ENCODE data around the gene TNFRSF14.

The TNFRSF14 gene

DNA sequence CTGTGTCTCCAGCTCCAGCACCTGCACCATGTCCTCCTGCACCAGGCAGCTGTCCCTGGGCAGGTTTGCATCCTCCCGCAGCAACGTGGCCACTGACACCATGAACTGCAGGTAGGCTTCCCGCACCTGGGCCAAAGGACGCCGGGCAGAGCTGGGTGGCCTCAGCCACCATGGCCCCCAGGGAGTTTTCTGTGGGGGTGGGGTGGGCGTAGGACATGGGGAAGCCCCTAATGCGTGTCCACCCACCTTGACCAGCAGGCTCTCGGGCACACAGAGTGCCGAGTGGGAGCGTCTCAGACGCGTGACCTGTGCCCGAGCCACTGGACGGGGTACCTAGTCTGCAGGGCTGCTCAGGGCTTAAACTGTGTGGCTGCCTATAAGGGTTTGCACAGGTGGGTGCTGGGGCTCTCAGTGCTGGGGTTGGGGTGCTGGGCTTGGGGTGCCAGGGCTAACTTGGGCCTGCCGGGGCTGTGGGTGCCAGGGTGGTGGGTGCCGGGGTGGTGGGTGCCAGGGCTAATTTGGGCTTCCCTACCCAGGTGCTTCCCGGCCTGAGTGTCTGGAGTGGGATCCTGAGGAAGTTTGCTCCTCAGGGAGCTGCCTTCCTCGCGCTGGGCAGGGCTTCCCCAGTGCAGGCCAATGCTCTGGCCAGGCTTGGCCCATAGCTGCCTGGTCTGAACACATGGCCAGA is 48.1 kb downstream of the TNFRSF14 start:
- DNase-seq = no peak

DNA sequence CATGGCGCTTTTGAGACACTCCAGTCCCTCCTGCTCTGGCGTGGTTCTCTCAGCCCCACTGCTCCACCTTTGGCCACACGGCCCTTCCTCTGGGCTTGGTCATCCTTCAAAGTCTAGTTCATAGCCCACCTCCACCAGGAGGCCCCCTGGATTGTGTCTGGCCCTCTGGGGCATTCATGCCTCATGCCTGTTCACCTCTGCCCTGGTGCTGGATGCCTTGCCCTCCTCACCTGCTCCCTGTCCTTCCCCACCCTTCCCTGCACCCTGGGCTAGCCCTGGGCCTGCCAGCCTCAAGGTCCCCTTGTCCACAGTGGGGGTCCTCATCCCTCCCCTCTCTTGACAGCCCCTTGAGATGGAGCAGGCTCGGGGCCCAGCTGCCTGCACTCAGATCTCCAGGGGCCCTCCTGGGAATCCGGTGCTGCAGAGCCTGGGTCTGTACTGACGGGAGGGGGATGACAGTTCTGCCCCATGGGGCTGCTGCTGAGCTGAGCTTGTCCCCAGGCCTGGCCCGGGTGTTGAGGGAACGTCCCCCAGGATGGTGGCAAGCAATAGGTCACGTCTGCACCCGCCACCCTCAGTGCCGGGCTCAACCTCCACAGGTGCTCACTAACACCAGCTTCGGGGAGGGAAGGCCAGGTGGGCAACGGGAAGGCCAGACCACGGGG is 48.8 kb downstream of the TNFRSF14 start:
- DNase-seq = no peak

DNA sequence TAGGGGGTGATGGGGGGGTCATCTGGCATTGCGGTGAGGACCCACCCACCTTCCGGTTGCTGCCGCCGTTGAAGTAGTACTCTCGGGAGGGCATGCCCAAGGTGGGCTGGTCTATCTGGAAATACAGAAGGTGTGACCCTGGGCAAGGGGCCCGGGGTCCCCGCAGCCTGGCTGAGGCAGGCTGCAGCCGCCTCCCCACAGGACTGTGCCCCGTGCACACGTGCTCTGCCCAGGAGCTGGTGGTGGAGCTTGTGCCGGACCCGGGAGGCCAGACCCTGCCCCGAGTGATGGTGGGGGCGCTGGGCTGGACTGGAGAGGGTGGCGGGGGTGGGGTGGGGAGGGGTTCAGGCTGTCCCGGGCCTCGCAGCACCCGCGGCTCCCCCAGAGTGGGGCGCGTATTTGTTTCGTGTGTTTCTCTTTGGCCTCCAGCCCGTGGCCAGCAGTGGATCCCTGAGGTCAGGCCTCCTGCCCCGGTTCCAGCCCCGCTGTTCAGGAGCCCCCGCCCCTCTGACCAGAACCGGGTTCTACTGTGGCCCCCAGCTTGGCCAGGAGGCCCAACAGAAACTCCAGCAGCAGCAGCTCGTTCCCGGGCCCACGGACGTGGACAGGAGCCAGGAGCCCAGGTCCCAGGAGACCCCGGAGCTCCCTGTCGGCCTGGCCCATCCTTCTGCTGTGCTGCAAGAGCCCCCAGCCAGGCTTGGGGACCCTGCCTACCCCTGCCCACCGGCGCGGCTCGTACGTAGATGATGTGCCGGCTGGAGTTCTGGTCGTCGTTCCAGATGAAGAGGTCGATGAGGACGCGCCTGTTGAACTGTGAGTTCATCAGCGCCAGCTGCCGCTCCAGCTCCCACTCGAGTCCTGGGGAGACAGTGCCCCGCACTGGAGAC is 49.6 kb downstream of the TNFRSF14 start:
- DNase-seq = no peak

DNA sequence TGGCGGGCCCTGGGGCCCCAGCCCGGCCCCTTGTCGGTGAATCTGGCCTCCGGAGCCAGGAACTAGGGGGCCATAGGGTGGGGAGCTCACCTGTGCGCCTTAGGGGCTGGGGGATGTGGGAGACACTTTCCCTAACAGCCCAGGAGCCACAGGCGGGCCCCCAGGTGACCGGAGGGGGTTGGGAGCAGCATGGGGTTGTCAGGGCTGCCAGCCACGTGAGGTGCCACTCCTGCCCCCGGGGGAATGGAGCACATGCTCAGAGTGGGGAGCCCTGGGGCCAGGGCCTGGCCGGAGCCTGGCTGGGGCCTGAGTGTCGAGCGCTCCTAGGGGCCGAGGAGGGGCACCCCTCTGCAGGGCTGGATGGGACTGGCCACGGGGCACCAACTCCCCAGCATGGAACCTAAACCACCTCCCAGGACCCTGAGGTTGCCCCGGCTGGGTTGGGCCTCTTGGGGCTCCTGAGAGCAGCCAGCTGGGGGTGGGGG is 50.3 kb downstream of the TNFRSF14 start:
- no peak for DNase-seq

DNA sequence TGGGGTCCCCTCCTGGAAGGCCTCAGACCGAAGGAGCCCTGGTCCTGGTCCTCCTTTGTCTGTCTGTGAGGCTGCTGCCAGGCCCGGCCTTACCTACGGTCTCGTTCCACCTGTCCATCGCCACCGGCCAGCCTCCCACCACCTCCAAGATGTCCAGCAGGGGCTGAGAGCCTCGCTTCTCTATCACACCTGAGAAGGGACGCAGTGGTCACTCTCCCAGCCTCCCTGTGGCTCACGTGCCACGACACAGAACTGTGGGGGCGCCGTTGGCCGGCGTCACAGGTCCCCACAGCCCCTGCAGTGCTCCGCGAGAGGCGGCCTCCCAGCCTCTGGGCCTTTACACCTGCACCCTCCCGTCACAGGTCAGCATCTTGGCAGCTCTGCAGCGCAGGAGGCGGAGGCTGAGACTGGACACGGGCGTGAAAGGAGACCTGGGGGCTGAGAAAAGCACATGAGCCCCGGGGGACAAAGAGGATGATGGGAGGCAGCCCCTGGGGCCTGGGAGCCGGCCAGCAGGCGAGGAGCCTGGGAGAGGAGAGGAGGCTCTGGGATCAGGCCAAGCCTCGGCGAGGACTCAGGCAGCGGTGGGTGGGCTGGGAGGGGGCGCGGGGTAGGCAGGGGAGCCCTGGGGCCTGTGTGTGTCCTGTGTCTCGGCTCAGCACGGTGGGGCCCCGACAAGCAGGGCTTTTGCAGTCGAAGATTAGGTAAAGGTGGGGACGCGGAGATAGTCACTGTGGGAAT is 50.9 kb downstream of the TNFRSF14 start:
- no peak for DNase-seq

- DNase-seq = no peak
These were observed 51.5 kb downstream of the TNFRSF14 start for GRCh38 chr1:2607641-2608091.

DNA sequence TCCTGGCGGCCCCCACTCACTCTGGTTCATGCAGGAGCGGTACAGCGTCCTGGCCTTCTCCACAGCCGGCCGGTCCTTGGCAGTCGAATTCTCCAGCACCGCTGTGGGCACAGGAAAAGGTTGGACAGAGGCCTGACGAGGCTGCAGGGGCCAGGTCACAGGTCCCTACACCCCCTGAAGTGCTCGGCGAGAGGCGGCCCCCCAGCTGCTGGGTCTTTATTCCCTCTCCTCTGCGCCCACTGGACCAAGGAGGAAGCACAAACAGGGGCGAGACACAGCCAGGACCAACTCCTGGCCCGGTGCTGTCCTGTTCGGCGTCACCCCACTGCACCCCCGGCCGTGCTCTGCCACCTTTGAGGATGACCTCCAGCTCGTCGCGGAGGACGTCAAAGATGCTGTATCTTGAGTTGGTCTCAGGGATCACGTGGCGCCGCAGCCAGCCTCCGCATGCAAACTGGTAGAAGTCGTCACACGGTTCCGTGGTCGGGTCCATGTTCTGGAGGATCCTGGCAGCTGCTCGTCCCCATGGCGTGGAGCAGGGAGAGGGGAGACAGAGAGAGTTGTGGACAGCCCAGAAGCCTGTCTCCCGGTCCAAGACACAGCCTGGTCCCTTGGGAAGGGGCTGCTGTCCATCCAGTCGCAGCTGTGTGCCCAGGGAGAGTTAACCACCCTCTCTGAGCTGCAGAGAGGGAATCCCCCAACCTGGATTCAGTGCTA is 53.3 kb downstream of the TNFRSF14 start:
- DNase-seq = no peak

DNA sequence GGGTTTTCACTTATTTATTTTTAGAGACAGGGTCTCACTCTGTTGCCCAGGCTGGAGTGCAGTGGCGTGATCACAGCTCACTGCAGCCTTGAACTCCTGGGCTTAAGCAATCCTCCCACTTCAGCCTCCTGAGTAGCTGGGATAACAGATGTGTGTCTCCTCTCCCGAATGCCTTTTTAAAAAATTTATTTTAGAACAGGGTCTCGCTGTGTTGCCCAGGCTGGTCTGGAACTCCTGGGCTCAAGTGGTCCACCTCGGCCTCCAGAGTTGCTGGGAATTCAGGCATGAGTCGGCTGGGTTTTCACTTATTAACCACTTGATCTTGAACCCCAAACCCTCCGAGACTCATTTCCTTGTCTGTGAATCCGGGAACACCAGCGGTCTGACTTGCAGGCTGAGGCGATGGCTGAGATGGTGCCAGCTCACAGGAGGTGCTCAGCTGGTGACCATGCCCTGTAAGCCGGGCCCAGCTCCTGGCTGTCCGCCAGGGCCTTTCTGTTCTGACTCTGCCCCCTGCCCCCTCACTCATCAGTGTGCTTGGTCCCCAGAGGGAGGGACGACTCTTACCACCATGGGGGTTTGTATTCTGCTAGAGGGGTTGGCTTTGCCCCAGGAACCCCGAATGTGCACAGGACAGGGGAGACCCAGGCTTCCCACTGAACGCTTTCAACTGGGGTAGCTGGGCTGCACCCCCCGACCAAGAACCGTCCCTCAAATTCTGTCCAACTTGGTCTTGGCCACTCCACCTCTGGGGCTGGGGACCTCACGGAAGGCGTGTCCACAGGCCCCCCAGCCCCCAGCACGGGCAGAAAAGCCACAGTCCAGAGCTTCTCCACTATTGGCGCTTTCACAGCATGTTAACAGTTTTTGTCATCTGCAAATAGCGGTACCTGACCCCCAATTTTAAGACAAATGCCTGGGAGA is 54.1 kb downstream of the TNFRSF14 start:
- DNase-seq = no peak

GRCh38 chr1:2611031-2611501 is 54.9 kb downstream of the TNFRSF14 start:
- DNase-seq = no peak

GRCh38 chr1:2611621-2612437 is 55.7 kb downstream of the TNFRSF14 start:
- no peak for DNase-seq

- DNase-seq = no peak
These were observed 56.6 kb downstream of the TNFRSF14 start for GRCh38 chr1:2612591-2613365.

Measured in activated CD4-positive, alpha-beta T cell treated with anti-CD3 and anti-CD28 coated beads, Interleukin-2, amount 50 U/mL, for 16 hours (primary cell).